ENCODE results near the gene RPS6KB1. TPM values are rescaled to one million over a fixed set of nuclear protein-coding genes. Genes with fewer than 3 reads are reported as not detected.

RPS6KB1 gene
- total and polyA plus RNA-seq, 9 of the 15 experiments (the other 6 are each of a cell fraction or from before 2014, with no cell fraction given): 8.8 to 60.7 (median 35.1) TPM

DNA sequence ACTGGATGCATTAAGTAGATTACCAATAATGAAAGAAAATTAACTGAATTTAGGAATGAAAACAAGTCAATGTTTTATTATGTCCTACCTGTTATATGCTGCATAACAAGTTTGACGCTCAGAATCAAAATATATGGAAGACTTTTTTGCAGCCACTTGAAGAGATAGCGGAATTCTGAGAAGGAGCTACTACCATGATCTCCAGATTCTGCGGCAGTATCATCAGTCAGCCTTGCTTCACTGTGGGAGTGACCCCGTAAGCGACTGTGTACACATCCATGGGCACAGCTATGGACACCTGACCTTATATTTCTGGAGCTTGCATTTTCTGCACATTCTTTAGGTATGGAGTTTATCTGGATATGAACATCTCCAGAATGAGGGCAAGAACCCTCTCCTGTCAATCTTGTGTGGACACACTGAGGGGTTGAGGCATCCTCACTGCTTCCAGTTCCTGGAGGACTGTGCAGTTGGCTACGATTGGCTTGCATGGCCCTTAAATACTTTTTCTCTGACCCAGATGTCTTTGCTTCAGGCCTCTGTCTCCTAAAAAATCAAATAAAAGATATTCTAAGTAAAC is 69.9 kb downstream of the RPS6KB1 start:
- 70% methylated on average over 6 of the region's 6 CpGs for WGBS (ENCODE audit: insufficient coverage, low coverage, missing lambda C conversion rate)
- FAIRE-seq (no peak), DNase-seq (ENCODE audit: extremely low read depth in 1 of 4, low spot score in 3 of 4) (no peak), ATAC-seq (no peak)
- Histone ChIP-seq H3K27ac (ENCODE audit: extremely low read depth, low read depth, low read length) (no peak overlapping the region), H3K27me3 (ENCODE audit: control insufficient read depth in 2 of 2, insufficient read depth in 2 of 2, low read length in 2 of 2) (no peaks in the 10 kb centered on the region), H3K9me1 (ENCODE audit: control insufficient read depth, insufficient read depth, low read length) (no peaks in the 10 kb centered on the region), H3K9ac (ENCODE audit: insufficient read depth in 1 of 2, low read depth in 2 of 2, low read length in 2 of 2) (peak overlapping the region in 1 of 2 experiments; percentile 61; a peak in 1 of 4 replicates), H3K4me3 (no peak overlapping the region), H3K9me3 (replicated peaks; ENCODE audit: control insufficient read depth, insufficient read depth, low read depth, low read length) (no peaks in the 10 kb centered on the region), H3K4me2 (ENCODE audit: insufficient read depth, low read length) (0 out of 2 replicates have a peak overlapping the region, but pooled peaks have one; percentile 95), H4K20me1 (replicated peaks; ENCODE audit: control insufficient read depth, insufficient read depth, low read length) (no peaks in the 10 kb centered on the region), H2AFZ (ENCODE audit: low read depth, low read length) (no peak overlapping the region), H3K4me1 (replicated peaks in 1 of 2; ENCODE audit: control insufficient read depth in 2 of 2, insufficient read depth in 2 of 2, low read length in 2 of 2) (peaks cover 5 to 11% of the 10 kb centered on the region in 2 experiments; a peak in 4 of 5 replicates), H3K36me3 (ENCODE audit: control insufficient read depth, insufficient read depth, low read length) (peaks cover 9% of the 10 kb centered on the region; the same call in 1 of the 3 replicates), H3K79me2 (ENCODE audit: control insufficient read depth, insufficient read depth, low read length) (peaks cover 12% of the 10 kb centered on the region; the same call in 2 of the 3 replicates)
- no TSS peak for BruUV-seq (replicated peaks)
- POLR2A ChIA-PET: interaction anchor here (0.6 kb wide), 1 partner anchor 255 kb away, joined by 3 read pairs; the partner anchor contains the start of genes PTRH2 and VMP1
- in situ Hi-C loops (cut with MboI) (no loop called here), intact Hi-C loops (cut with micrococcal nuclease) (no loop called here)
- CTCF ChIA-PET (ENCODE audit: low intra/inter-chr PET ratio): no interaction called here
- TF ChIP-seq, protein P1, sequence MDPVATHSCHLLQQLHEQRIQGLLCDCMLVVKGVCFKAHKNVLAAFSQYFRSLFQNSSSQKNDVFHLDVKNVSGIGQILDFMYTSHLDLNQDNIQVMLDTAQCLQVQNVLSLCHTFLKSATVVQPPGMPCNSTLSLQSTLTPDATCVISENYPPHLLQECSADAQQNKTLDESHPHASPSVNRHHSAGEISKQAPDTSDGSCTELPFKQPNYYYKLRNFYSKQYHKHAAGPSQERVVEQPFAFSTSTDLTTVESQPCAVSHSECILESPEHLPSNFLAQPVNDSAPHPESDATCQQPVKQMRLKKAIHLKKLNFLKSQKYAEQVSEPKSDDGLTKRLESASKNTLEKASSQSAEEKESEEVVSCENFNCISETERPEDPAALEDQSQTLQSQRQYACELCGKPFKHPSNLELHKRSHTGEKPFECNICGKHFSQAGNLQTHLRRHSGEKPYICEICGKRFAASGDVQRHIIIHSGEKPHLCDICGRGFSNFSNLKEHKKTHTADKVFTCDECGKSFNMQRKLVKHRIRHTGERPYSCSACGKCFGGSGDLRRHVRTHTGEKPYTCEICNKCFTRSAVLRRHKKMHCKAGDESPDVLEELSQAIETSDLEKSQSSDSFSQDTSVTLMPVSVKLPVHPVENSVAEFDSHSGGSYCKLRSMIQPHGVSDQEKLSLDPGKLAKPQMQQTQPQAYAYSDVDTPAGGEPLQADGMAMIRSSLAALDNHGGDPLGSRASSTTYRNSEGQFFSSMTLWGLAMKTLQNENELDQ (CRISPR knock-in tag; IDR thresholded peaks at IDR 0.05; ENCODE audit: borderline replicate concordance): no peak
- TF ChIP-seq NCOA2 (IDR thresholded peaks at IDR 0.05; ENCODE audit: partially characterized antibody in 2 of 2): no peak
- TF ChIP-seq, protein P2, sequence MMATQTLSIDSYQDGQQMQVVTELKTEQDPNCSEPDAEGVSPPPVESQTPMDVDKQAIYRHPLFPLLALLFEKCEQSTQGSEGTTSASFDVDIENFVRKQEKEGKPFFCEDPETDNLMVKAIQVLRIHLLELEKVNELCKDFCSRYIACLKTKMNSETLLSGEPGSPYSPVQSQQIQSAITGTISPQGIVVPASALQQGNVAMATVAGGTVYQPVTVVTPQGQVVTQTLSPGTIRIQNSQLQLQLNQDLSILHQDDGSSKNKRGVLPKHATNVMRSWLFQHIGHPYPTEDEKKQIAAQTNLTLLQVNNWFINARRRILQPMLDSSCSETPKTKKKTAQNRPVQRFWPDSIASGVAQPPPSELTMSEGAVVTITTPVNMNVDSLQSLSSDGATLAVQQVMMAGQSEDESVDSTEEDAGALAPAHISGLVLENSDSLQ (IDR thresholded peaks at IDR 0.05): peak; percentile 51
- TF ChIP-seq ZNF253 (CRISPR knock-in tag; conservative IDR thresholded peaks at IDR 0.05): no peak
- no peak for TF ChIP-seq FOXP1 (CRISPR knock-in tag; IDR thresholded peaks at IDR 0.05)
- TF ChIP-seq, protein P3, sequence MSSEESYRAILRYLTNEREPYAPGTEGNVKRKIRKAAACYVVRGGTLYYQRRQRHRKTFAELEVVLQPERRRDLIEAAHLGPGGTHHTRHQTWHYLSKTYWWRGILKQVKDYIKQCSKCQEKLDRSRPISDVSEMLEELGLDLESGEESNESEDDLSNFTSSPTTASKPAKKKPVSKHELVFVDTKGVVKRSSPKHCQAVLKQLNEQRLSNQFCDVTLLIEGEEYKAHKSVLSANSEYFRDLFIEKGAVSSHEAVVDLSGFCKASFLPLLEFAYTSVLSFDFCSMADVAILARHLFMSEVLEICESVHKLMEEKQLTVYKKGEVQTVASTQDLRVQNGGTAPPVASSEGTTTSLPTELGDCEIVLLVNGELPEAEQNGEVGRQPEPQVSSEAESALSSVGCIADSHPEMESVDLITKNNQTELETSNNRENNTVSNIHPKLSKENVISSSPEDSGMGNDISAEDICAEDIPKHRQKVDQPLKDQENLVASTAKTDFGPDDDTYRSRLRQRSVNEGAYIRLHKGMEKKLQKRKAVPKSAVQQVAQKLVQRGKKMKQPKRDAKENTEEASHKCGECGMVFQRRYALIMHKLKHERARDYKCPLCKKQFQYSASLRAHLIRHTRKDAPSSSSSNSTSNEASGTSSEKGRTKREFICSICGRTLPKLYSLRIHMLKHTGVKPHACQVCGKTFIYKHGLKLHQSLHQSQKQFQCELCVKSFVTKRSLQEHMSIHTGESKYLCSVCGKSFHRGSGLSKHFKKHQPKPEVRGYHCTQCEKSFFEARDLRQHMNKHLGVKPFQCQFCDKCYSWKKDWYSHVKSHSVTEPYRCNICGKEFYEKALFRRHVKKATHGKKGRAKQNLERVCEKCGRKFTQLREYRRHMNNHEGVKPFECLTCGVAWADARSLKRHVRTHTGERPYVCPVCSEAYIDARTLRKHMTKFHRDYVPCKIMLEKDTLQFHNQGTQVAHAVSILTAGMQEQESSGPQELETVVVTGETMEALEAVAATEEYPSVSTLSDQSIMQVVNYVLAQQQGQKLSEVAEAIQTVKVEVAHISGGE (CRISPR knock-in tag; IDR thresholded peaks at IDR 0.05): peak in 1 of 3 experiments; percentile 68; a peak in 2 of 6 replicates
- TF ChIP-seq, protein P4, sequence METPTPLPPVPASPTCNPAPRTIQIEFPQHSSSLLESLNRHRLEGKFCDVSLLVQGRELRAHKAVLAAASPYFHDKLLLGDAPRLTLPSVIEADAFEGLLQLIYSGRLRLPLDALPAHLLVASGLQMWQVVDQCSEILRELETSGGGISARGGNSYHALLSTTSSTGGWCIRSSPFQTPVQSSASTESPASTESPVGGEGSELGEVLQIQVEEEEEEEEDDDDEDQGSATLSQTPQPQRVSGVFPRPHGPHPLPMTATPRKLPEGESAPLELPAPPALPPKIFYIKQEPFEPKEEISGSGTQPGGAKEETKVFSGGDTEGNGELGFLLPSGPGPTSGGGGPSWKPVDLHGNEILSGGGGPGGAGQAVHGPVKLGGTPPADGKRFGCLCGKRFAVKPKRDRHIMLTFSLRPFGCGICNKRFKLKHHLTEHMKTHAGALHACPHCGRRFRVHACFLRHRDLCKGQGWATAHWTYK (CRISPR knock-in tag; IDR thresholded peaks at IDR 0.05): no peak
- no peak for TF ChIP-seq TAL1 (IDR thresholded peaks at IDR 0.05)
- peak; percentile 56 for TF ChIP-seq EWSR1 (IDR thresholded peaks at IDR 0.05; ENCODE audit: borderline replicate concordance, low read depth, partially characterized antibody)
